SK-N-SH (cell line): ENCODE results near the gene RTN4.

ENCODE experiments used
- EP300 ChIP-seq, 2 experiments: IDR thresholded peaks; 2 replicates each; pipeline versions ENCODE4 v1.4.0 to v1.6.1; 2012; ENCODE audit warnings: borderline replicate concordance in 1 of 2, low read depth in 1 of 2, low read length in 1 of 2
- FOXJ3 ChIP-seq: sonication (generic); formaldehyde crosslinking; IDR thresholded peaks from 2 replicates; pipeline ENCODE4 v1.5.1; 2020; ENCODE audit warnings: mild to moderate bottlenecking, missing genetic modification reagents
- GATA2 ChIP-seq: sonication (generic); formaldehyde crosslinking; IDR thresholded peaks from 2 replicates; pipeline ENCODE4 v1.5.0; 2020; ENCODE audit warnings: mild to moderate bottlenecking, missing genetic modification reagents
- JUND ChIP-seq: IDR thresholded peaks from 2 replicates; pipeline ENCODE4 v1.4.0; 2012
- MXI1 ChIP-seq: IDR thresholded peaks from 2 replicates; pipeline ENCODE4 v1.6.1; 2012; ENCODE audit warnings: mild to moderate bottlenecking, low read depth, low read length, improper control_type of control experiment
- POLR2AphosphoS5 ChIP-seq: IDR thresholded peaks from 2 replicates; pipeline ENCODE4 v1.6.1; 2012; ENCODE audit warnings: low read depth, low read length
- RCOR1 ChIP-seq: fragments of 150-350 bp; IDR thresholded peaks from 2 replicates; pipeline ENCODE4 v1.6.1; 2017; ENCODE audit warnings: antibody characterized with exemption, low read length
- TF ChIP-seq, protein P1 (sequence below): fragments of 200-600 bp; sonication (generic); IDR thresholded peaks from 2 replicates; pipeline ENCODE4 v1.6.1; 2017; ENCODE audit warnings: antibody characterized with exemption, mild to moderate bottlenecking, moderate library complexity

DNA sequence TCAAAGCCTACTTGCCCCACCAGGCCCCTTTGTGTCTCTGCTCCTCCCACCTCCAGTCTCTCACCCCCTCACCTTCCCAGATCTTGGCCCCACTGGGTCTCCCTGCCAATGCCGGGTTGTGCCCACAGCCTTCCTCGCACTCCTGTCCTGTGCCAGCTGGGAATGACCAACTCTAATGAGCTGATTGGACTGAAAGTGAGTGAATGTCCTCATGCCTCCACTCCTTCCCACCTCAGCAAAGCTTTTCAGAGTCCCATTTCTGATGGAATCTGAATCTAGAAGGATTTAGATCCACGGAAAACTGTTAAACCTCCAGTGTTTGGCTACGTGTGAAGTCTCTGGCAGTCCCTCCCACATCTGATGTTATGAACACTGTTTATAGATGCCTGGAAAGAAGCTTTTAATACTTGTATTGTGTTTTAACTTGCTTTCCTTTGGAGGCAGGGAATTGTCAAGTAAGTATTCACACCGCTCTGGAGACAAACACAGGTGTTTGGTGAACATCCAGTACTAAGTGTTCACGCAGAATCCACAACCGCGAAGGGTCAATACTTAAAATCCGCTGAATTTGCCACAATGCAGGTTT is 103.9 kb downstream of the RTN4 start:
- TF ChIP-seq, protein P1, sequence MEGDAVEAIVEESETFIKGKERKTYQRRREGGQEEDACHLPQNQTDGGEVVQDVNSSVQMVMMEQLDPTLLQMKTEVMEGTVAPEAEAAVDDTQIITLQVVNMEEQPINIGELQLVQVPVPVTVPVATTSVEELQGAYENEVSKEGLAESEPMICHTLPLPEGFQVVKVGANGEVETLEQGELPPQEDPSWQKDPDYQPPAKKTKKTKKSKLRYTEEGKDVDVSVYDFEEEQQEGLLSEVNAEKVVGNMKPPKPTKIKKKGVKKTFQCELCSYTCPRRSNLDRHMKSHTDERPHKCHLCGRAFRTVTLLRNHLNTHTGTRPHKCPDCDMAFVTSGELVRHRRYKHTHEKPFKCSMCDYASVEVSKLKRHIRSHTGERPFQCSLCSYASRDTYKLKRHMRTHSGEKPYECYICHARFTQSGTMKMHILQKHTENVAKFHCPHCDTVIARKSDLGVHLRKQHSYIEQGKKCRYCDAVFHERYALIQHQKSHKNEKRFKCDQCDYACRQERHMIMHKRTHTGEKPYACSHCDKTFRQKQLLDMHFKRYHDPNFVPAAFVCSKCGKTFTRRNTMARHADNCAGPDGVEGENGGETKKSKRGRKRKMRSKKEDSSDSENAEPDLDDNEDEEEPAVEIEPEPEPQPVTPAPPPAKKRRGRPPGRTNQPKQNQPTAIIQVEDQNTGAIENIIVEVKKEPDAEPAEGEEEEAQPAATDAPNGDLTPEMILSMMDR = no peak
- no peak for TF ChIP-seq GATA2 (CRISPR knock-in tag)
- no peak for TF ChIP-seq FOXJ3 (CRISPR knock-in tag)
- no peak for TF ChIP-seq EP300 (IDR thresholded peaks at IDR 0.05; ENCODE audit: borderline replicate concordance in 1 of 2, low read depth in 1 of 2, low read length in 1 of 2)
- no peak for TF ChIP-seq MXI1
- TF ChIP-seq JUND = no peak
- no peak for TF ChIP-seq POLR2AphosphoS5
- no peak for TF ChIP-seq RCOR1
